K562 (cell line): ENCODE measurements around the gene FNBP1. TPM values are rescaled to one million over a fixed set of nuclear protein-coding genes. Genes with fewer than 3 reads are reported as not detected.
A peak's percentile ranks its signal among the peaks of the same experiment; 100 is the strongest.

Source experiments
- ARID2 ChIP-seq: fragments of 450-650 bp; IDR thresholded peaks from 2 replicates; pipeline ENCODE4 v1.6.1; 2017; ENCODE audit warnings: antibody characterized with exemption, mild to moderate bottlenecking
- DIDO1 ChIP-seq: fragments of 450-650 bp; IDR thresholded peaks from 2 replicates; pipeline ENCODE4 v1.6.1; 2016; ENCODE audit warnings: low read depth, missing biosample characterization, missing genetic modification characterization
- GATA2 ChIP-seq: sonication (generic); formaldehyde crosslinking; IDR thresholded peaks from 2 replicates; pipeline ENCODE4 v1.4.0; 2020; ENCODE audit warnings: mild to moderate bottlenecking, missing genetic modification reagents
- GTF2B ChIP-seq: IDR thresholded peaks from 2 replicates; pipeline ENCODE4 v1.6.1; 2011; ENCODE audit not compliant: insufficient read length; ENCODE audit errors: extremely low read depth
- HDAC8 ChIP-seq: fragments of 450-650 bp; IDR thresholded peaks from 2 replicates; pipeline ENCODE4 v1.6.1; 2016; ENCODE audit warnings: mild to moderate bottlenecking, missing genetic modification characterization, moderate library complexity, missing compliant biosample characterization
- HIVEP1 ChIP-seq: fragments of 250-450 bp; sonication (Bioruptor Pico); IDR thresholded peaks from 2 replicates; pipeline ENCODE4 v1.4.0; 2020; ENCODE audit warnings: mild to moderate bottlenecking
- KAT2B ChIP-seq: IDR thresholded peaks from one replicate; pipeline ENCODE4 v1.6.1; 2012; ENCODE audit warnings: low read depth, mild to moderate bottlenecking, control low read depth, inconsistent platforms, low read length, moderate library complexity
- KLF1 ChIP-seq: fragments of 450-650 bp; IDR thresholded peaks from 2 replicates; pipeline ENCODE4 v1.6.1; 2016; ENCODE audit warnings: missing genetic modification characterization, missing compliant biosample characterization
- LCOR ChIP-seq: sonication (generic); formaldehyde crosslinking; IDR thresholded peaks from 2 replicates; pipeline ENCODE4 v1.8.0; 2022; ENCODE audit warnings: mild to moderate bottlenecking, missing genetic modification reagents
- RAD21 ChIP-seq, 2 experiments: fragments of 250-450 bp in 1 of 2; fragments of 450-650 bp in 1 of 2; sonication (Bioruptor Pico) in 1 of 2; formaldehyde crosslinking in 1 of 2; IDR thresholded peaks in 1 of 2; conservative IDR thresholded peaks in 1 of 2; 2 replicates each; pipeline versions ENCODE4 v1.4.0 to v1.8.0; 2020 to 2022; ENCODE audit warnings: mild to moderate bottlenecking in 2 of 2, moderate library complexity in 1 of 2
- RBFOX2 ChIP-seq: fragments of 200-400 bp; formaldehyde crosslinking; IDR thresholded peaks from 2 replicates; pipeline ENCODE4 v1.6.1; 2017; ENCODE audit warnings: low read depth, mild to moderate bottlenecking, low read length, moderate library complexity
- SIX5 ChIP-seq, 2 experiments: IDR thresholded peaks; 2 replicates each; pipeline ENCODE4 v1.6.1; 2011; ENCODE audit warnings: low read length in 2 of 2, borderline replicate concordance in 1 of 2, low read depth in 1 of 2, mild to moderate bottlenecking in 1 of 2, moderate library complexity in 1 of 2; ENCODE audit not compliant: insufficient read depth in 1 of 2
- SRSF7 ChIP-seq: fragments of 200-400 bp; formaldehyde crosslinking; optimal IDR thresholded peaks from 2 replicates; pipeline ENCODE3; 2017; ENCODE audit warnings: mild to moderate bottlenecking, low read depth, low read length
- STAT5B ChIP-seq: fragments of 250-450 bp; sonication (Bioruptor Pico); IDR thresholded peaks from 2 replicates; pipeline ENCODE4 v1.8.0; 2021; ENCODE audit warnings: mild to moderate bottlenecking, inconsistent platforms
- TCF7L2 ChIP-seq: fragments of 150-350 bp; IDR thresholded peaks from 2 replicates; pipeline ENCODE4 v1.6.1; 2016; ENCODE audit warnings: low read depth, mild to moderate bottlenecking, low read length, moderate library complexity
- THAP12 ChIP-seq: fragments of 250-450 bp; sonication (Bioruptor Pico); IDR thresholded peaks from 2 replicates; pipeline ENCODE4 v1.9.0; 2021; ENCODE audit warnings: mild to moderate bottlenecking, inconsistent platforms
- THRAP3 ChIP-seq: fragments of 450-650 bp; IDR thresholded peaks from 2 replicates; pipeline ENCODE4 v1.6.1; 2016; ENCODE audit warnings: mild to moderate bottlenecking, inconsistent platforms, borderline replicate concordance
- ZKSCAN1 ChIP-seq: fragments of 150-350 bp; IDR thresholded peaks from 2 replicates; pipeline ENCODE4 v1.6.1; 2016; ENCODE audit warnings: low read depth, low read length
- ZNF184 ChIP-seq: sonication (generic); formaldehyde crosslinking; IDR thresholded peaks from 2 replicates; pipeline ENCODE4 v1.5.0; 2020; ENCODE audit warnings: missing genetic modification reagents
- ZNF384 ChIP-seq: IDR thresholded peaks from 2 replicates; pipeline ENCODE4 v1.6.1; 2012; ENCODE audit warnings: low read depth, low read length, improper control_type of control experiment
- ZNF395 ChIP-seq: fragments of 200-800 bp; sonication (Bioruptor generic); IDR thresholded peaks from 2 replicates; pipeline ENCODE4 v1.6.1; 2017; ENCODE audit warnings: missing genetic modification characterization, missing compliant biosample characterization
- ZNF583 ChIP-seq: fragments of 250-450 bp; sonication (Bioruptor Pico); IDR thresholded peaks from 2 replicates; pipeline ENCODE4 v1.4.0; 2020
- ZNF589 ChIP-seq: fragments of 200-800 bp; sonication (Bioruptor generic); IDR thresholded peaks from 2 replicates; pipeline ENCODE4 v1.6.1; 2016; ENCODE audit warnings: low read depth, missing genetic modification characterization, missing compliant biosample characterization
- ZNF764 ChIP-seq: fragments of 250-450 bp; sonication (Bioruptor Pico); IDR thresholded peaks from 2 replicates; pipeline ENCODE4 v1.4.0; 2020; ENCODE audit warnings: low read depth, mild to moderate bottlenecking, moderate library complexity
- polyA plus RNA-seq, 8 experiments: library from polyadenylated mRNA; depleted of rRNA in 4 of 8; stranded (reverse) in 5 of 8; unstranded in 3 of 8; fragments of >200 nt; fragmentation: Nextera tagmentation in 2 of 8; fragmentation: Illumina TruSeq in 1 of 8; extraction: Ambion mirVana in 2 of 8; extraction: Trizol in 1 of 8; gene quantifications; 2 replicates each; pipeline versions ENCODE4 v1.2.1 to v1.2.3, GENCODE V29; 2011 to 2014; ENCODE audit warnings: inconsistent platforms in 1 of 8, missing spikeins in 1 of 8
- total RNA-seq, 7 experiments: library from RNA; depleted of rRNA in 6 of 7; stranded (reverse); fragments of >200 nt in 6 of 7; fragmentation: Illumina TruSeq in 2 of 7; extraction: Trizol in 2 of 7; gene quantifications; 2 replicates each; pipeline versions ENCODE4 v1.2.1 to v1.2.3, GENCODE V29; 2011 to 2021; ENCODE audit warnings: low replicate concordance in 1 of 7

FNBP1 gene
- total and polyA plus RNA-seq, 9 of the 15 experiments (the other 6 are each of a cell fraction or from before 2014, with no cell fraction given): 1.8 to 14.9 (median 7.6) TPM

GRCh38 chr9:129860653-129861446 lies 182.1 kb downstream of the FNBP1 start (continued):
- TF ChIP-seq ZNF384 (no peak), ZNF395 (CRISPR knock-in tag) (peak; percentile 64; the same call in 1 of the 2 replicates), ZKSCAN1 (peak; percentile 61; the same call in 1 of the 2 replicates), KLF1 (tag) (no peak), HIVEP1 (CRISPR knock-in tag) (no peak), SIX5 (IDR thresholded peaks at IDR 0.05; ENCODE audit: borderline replicate concordance in 1 of 2, insufficient read depth in 1 of 2, low read depth in 1 of 2, low read length in 2 of 2) (no peak), ZNF764 (CRISPR knock-in tag) (no peak), RAD21 (CRISPR knock-in tag; conservative IDR thresholded peaks at IDR 0.05 in 1 of 2, IDR thresholded peaks at IDR 0.05 in 1 of 2) (no peak), SRSF7 (no peak), STAT5B (no peak), KAT2B (no peak), DIDO1 (tag) (no peak), RBFOX2 (0 out of 2 replicates have a peak, but pooled peaks have one; percentile 15), ZNF589 (CRISPR knock-in tag) (no peak), GTF2B (no peak), TCF7L2 (no peak), GATA2 (no peak), THRAP3 (no peak), ZNF184 (no peak), ZNF583 (CRISPR knock-in tag) (no peak; the same call in 1 of the 2 replicates), LCOR (CRISPR knock-in tag) (no peak), ARID2 (no peak), HDAC8 (no peak), THAP12 (CRISPR knock-in tag) (0 out of 2 replicates have a peak, but pooled peaks have one; percentile 44)
